Skin epidermis (tissue), 12 donors: Measurements from ENCODE around the gene IAH1.

Experiments used
- H3K27ac ChIP-seq, 21 experiments: fragments of 200-600 bp; sonication (generic) in 11 of 21; one replicate each; pipeline ENCODE4 v1.5.0; 2020; ENCODE audit warnings: mild to moderate bottlenecking in 3 of 21, inconsistent platforms in 2 of 21, moderate library complexity in 2 of 21
- H3K4me3 ChIP-seq, 7 experiments: fragments of 200-600 bp; sonication (generic) in 2 of 7; one replicate each; pipeline ENCODE4 v1.5.0; 2020; ENCODE audit warnings: inconsistent platforms in 2 of 7, mild to moderate bottlenecking in 2 of 7, moderate library complexity in 1 of 7

The IAH1 gene, protein sequence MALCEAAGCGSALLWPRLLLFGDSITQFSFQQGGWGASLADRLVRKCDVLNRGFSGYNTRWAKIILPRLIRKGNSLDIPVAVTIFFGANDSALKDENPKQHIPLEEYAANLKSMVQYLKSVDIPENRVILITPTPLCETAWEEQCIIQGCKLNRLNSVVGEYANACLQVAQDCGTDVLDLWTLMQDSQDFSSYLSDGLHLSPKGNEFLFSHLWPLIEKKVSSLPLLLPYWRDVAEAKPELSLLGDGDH

GRCh38 chr2:9474361-9475057 is at the start of gene IAH1:
Gene IAH1, plus strand, starts transcription at chr2:9474551. Its CDS starts 16 bp downstream, at chr2:9474567.
- Histone ChIP-seq H3K4me3 (peak within 1 kb of the TSS; percentile 54 to 91 (median 80)), H3K27ac (peak within 1 kb of the TSS; percentile 76 to 96 (median 91))

DNA sequence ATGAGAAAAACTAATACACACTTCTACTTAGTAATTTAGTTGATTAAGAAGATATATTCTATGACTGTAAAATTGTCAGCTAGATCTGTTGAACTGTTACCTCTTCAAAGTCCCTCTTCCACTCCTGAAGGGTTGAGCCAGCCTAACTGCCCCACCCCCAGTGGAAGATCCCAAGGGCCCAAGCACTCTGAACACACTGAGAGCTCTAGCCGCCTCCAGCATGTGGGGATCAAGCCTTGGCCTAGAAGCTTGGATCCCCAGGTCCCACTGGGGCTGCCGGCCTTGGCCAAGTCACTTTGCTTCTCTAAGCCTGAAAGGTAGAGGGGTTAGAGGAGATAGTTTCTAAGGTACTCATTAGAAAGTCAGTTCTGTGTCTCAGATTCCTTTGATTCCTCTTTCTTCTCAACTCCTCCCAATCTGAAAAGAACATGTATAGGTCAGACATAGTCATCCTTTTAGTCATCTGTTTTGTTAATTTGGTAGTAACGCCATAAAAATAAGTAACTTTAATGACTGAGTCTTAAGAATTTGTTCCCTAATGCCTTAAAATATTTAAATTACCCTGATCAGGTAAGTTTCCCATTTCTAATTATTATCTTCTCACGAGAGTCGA is 45.3 kb upstream of the IAH1 start:
- H3K27ac ChIP-seq: no peak overlapping the region
- no peak overlapping the region for H3K4me3 ChIP-seq

DNA sequence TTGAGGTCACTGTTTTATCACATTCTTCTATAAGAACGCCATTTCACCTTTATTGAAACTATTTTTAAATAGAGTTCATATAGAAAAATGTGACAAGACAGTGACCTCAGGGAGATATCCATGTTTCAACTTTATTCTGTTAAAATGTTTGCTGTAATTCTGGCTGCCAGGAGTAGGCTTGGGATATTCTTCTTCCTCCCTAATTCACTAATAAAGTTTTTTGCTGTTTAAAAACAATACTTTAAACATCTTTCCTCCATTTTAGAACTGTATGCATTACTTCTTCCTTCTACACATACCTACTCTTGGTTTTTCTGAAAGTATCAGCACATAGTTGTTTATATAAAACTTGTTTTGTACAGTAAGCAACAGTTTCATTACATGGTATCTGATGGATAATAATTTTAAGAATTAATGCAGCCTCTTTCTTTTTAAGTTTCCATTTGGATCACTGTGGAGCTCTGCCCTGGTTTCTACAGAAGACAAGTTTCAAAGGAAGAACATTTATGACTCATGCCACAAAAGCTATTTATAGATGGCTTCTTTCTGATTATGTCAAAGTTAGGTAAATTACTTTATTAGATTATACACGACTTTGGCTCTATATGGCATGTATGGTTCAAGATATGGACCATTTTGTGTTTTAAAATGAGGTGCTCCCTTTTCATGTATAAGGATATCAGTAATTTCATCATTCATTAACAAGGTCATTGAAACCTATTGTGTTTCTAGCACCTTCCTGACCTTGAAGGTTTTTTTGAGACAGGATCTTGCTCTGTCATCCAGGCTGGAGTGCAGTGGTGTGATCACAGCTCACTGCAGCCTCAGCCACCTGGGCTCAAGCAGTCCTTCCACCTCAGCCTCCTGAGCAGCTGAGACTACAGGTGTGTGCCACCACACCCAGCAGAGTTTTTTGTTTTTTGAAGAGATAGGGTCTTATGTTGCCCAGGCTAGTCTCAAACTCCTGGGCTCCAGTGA is 43.7 kb upstream of the IAH1 start:
- Histone ChIP-seq H3K4me3 (no peak overlapping the region), H3K27ac (no peak overlapping the region)

- H3K4me3 ChIP-seq: no peak overlapping the region
- no peak overlapping the region for H3K27ac ChIP-seq
Measured at GRCh38 chr2:9434489-9434888, 39.9 kb upstream of the IAH1 start.

DNA sequence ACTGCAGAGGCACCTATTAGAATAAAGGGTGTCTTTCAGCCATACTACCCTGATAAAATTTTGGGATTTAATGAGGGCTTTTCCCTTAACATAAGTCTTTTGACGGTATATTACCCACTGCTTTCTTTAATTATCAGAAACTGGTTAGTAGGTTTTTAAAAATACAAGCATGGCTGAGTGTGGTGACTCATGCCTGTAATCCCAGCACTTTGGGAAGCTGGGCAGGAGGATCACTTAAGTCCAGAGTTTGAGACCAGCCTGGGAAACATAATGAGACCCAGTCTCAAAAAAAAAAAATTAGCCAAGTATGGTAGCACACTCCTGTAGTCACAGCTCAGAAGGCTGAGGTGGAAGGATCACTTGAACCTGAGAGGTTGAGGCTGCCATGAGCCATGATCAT is 34.8 kb upstream of the IAH1 start:
- no peak overlapping the region for H3K27ac ChIP-seq
- H3K4me3 ChIP-seq: no peak overlapping the region

DNA sequence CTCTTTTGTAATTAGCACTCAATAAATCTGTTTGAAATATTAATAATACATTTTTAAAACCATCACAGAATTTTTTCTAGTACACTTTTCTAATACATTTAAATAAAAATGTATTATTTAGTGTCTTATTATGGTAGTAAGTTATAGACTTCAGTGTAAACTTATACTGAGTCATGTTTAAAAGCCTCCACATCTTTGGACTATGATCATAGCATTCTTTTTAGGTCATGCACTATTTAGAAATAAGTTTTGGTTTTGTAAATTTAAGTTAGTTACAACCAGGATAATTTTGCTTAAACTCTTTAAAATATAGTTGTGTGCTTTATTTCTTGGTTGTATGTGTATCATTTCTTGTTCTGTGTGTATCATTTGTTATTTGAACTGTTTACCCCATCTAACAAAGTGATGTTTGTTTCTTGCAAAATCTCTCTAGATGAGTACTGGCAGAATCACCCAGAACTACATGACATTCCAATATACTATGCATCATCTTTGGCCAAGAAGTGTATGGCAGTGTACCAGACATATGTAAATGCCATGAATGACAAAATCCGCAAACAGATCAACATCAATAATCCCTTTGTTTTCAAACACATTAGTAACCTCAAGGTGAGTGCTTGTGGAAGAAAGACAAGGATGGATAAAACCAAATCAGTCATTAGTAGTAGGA is 34.2 kb upstream of the IAH1 start:
- Histone ChIP-seq H3K4me3 (no peak overlapping the region), H3K27ac (no peak overlapping the region)

DNA sequence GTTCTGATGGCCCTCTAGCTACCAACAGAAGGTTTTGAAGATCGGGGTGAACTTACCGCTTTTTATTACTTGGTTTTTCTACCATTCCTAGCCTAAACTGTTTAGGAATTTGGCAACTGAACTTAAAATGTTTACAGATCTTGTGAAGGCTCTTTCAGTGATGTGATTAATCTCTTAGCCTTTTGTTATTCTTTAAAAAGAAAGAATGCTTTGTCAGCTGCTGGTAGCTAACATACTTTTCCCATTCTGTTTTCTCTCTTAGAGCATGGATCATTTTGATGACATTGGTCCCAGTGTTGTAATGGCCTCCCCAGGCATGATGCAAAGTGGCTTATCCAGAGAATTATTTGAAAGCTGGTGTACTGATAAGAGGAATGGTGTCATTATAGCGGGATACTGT is 32.8 kb upstream of the IAH1 start:
- Histone ChIP-seq H3K4me3 (no peak overlapping the region), H3K27ac (no peak overlapping the region)

DNA sequence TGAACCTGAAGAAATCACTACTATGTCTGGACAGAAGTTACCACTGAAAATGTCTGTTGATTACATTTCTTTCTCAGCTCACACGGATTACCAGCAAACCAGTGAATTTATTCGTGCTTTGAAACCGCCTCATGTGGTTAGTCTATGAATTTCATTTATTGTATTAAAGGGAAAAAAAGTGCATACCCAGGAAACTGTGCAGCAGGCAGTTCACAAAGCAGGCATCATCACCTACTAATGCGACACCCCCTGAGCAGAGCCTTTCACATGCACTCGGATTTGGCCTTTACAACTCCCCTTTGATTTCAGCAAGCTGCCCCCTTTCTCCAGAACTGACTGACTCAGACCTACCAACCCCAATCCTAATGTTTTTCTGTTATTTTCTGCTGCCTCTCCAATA is 30.8 kb upstream of the IAH1 start:
- no peak overlapping the region for H3K4me3 ChIP-seq
- no peak overlapping the region for H3K27ac ChIP-seq

- Histone ChIP-seq H3K27ac (peak overlapping the region in 1 of 21 experiments; percentile 6), H3K4me3 (no peak overlapping the region)
Measured at GRCh38 chr2:9445089-9445488, 29.3 kb upstream of the IAH1 start.

DNA sequence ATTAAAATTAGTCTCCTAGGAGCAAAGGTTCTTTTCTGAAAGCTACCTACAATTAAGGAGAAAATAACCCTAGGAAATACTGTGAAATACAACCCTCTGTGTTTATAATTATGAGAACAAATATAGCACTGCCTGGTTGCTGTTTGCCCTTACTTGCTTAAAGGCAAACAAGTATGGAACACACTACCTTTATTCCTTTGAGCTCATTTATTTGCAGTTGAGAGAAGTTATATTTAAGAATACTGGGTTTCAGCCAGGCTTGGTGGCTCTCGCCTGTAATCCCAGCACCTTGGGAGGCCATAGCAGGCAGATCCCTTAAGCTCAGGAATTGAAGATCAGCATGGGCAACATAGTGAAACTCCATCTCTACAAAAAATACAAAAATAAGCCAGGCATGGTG is 23.1 kb upstream of the IAH1 start:
- Histone ChIP-seq H3K4me3 (no peak overlapping the region), H3K27ac (no peak overlapping the region)

DNA sequence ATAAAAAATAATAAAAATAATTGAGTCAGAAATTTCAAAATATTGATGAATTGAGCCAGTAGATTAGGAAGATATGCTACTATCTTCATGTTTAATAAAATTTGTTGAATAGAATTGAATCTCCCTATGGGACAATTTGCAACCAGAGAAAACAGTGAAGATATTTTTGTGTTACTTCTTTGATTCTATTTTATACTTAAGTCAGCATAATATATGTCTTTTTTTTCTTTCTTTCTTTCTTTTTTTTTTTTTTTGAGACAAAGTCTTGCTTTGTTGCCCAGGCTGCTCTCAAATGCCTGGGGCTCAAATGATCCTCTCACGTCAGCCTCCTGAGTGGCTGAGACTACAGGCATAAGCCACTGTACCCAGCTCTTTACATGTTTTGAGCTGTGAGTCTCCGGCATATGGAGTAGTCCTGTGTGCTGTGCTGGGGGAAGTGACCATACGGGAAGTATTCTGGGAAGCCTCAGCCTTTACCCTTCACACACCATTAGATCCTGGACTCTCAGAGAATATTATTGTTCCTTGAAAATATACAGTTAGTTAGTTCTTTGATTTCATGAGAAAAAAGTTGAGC is 13.8 kb upstream of the IAH1 start:
- Histone ChIP-seq H3K4me3 (no peak overlapping the region), H3K27ac (no peak overlapping the region)

DNA sequence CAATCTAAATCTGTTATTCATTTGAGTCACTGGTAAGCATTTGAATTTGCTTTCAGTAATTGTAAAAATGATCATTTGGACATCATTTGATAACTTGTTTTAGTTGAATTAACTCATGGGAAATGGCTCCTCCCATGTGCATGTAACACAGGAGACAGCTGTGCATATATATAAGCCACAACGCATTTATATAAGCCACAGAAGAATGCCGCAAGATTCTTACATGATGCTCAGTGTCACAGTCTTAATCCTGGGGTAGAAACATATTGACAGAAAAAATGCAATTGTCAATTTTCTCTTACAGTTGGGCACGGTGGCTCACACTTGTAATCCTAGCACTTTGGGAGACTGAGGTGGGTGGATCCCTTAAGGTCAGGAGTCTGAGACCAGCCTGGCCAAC is 13.3 kb upstream of the IAH1 start:
- Histone ChIP-seq H3K27ac (no peak overlapping the region), H3K4me3 (no peak overlapping the region)

GRCh38 chr2:9462313-9462712 is 12.0 kb upstream of the IAH1 start:
- H3K27ac ChIP-seq: no peak overlapping the region
- no peak overlapping the region for H3K4me3 ChIP-seq

- H3K27ac ChIP-seq: no peak overlapping the region
Measured at GRCh38 chr2:9462886-9463697, 11.3 kb upstream of the IAH1 start.

DNA sequence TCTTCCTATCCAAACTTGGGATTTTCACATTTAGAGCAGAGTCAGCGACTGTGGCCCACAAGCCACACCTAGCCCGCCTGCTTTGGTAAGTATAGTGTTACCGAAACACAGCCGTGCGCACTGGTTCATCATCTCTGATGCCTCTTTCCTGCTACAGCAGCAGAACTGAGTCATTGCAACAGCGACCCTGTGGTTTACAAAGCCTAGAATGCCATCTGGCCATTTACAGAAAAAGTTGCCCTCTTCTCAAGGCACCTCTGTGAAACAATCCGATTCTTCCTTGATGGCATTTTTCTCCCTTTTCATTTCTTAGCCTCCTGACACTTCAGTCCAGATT is 10.7 kb upstream of the IAH1 start:
- Histone ChIP-seq H3K4me3 (no peak overlapping the region), H3K27ac (no peak overlapping the region)

More at GRCh38 chr2:9462886-9463697, 11.3 kb upstream of the IAH1 start:
- H3K4me3 ChIP-seq: no peak overlapping the region

DNA sequence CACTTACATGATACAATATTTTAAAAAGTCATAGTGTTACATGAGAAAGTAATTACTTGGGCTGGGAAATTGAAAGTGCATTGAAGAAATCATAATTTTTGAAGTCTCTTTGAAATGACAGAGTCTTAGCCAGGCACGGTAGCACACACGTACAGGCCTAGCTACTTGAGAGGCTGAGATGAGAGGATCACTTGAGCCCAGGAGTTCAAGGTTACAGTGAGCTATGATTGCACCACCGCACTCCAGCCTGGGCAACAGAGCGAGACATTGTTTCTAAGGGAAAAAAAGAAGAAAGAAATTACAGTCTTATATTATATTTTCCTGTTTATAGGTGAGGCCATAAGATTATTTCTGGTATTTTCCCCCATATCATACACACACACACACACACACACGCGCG is 9.2 kb upstream of the IAH1 start:
- Histone ChIP-seq H3K4me3 (no peak overlapping the region), H3K27ac (no peak overlapping the region)

DNA sequence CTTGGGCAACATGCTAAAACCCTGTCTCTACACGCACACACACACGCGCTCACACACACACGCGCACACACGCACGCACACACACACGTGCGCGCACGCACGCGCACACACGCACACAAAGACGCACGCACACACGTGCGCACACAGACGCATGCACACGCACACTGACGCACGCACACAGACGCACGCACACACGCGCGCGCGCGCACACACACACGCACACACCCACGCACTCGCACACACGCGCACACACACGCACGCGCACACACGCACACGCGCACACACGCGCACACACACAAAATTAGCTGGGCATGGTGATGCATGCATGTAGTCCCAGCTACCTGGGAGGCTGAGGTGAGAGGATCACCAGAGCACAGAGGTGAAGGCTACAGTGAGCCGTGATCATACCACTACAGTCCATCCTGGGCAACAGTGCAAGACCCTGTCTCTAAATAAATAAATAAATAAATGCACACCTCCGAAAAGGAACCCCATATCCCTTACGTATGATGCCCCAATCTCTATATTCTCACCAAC is 8.1 kb upstream of the IAH1 start:
- no peak overlapping the region for H3K4me3 ChIP-seq

DNA sequence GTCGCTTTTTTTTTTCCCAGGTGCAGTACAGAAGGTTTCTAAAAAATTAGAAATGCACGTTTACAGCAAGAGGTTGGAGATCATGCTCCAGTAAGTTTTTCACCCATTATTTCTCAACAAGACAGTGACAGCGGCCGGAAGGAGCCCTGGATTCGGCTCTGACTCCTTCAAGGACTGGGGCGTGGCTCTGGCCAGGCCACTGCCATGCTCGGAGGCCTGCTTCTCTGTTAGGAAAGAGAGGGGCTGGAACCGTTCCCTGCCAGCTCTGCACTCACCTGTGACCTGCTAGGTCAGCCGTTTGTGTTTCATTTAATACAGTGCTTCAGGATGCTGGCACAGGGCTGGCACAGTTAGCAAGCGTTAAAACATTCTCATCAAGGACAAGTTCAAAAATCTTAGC is 6.7 kb upstream of the IAH1 start:
- Histone ChIP-seq H3K4me3 (no peak overlapping the region), H3K27ac (no peak overlapping the region)

More for the DNA sequence above, 8.1 kb upstream of the IAH1 start:
- no peak overlapping the region for H3K27ac ChIP-seq
